Activated CD4-positive, alpha-beta T cell treated with anti-CD3 and anti-CD28 coated beads for 36 hours (primary cell): Measurements from ENCODE around the gene GLYATL1B. TPM values are rescaled to one million over a fixed set of nuclear protein-coding genes. Genes with fewer than 3 reads are reported as not detected.
"Not testable (repeated sequence)": the region's sequence is repeated elsewhere in the genome, so short reads cannot be mapped to it uniquely, and the experiment has no call there.

ENCODE experiments used
- ATAC-seq: fragments of 200-7000 bp; cut with Tn5 transposase; one replicate; pipeline ENCODE4 v1.10.0; 2021; ENCODE audit warnings: mild to moderate bottlenecking, moderate library complexity
- CTCF ChIA-PET: fragments of 350-600 bp; sonication (Branson Sonifier 250); formaldehyde crosslinking; loops from one replicate; lab custom pipeline; 2021; ENCODE audit warnings: antibody characterized with exemption; lab: Charles Lee
- POLR2A ChIA-PET: fragments of 350-600 bp; sonication (Branson Sonifier 250); formaldehyde crosslinking; loops from one replicate; lab custom pipeline; 2021; ENCODE audit warnings: antibody characterized with exemption, inconsistent platforms; lab: Charles Lee
- DNase-seq: peaks from one replicate; pipeline ENCODE4 v3.0.0-alpha.2; 2020
- H3K27ac Mint-ChIP-seq: one replicate; pipeline ENCODE4 v1.8.0; 2021; ENCODE audit warnings: mixed read lengths
- H3K27me3 Mint-ChIP-seq: one replicate; pipeline ENCODE4 v1.8.0; 2021; ENCODE audit warnings: mixed read lengths
- H3K36me3 Mint-ChIP-seq: one replicate; pipeline ENCODE4 v1.8.0; 2021; ENCODE audit warnings: low read depth, mixed read lengths
- H3K4me1 Mint-ChIP-seq: one replicate; pipeline ENCODE4 v1.8.0; 2021; ENCODE audit warnings: mixed read lengths
- H3K4me3 Mint-ChIP-seq: one replicate; pipeline ENCODE4 v1.8.0; 2021; ENCODE audit warnings: mild to moderate bottlenecking, moderate library complexity, mixed read lengths
- H3K9me3 Mint-ChIP-seq: one replicate; pipeline ENCODE4 v1.8.0; 2021; ENCODE audit warnings: low read depth, mixed read lengths
- intact Hi-C, 2 experiments: fragments of 100-400 bp; cut with DNase I in 1 of 2; cut with micrococcal nuclease in 1 of 2; formaldehyde crosslinking; loops; one replicate each; pipeline versions ENCODE4 v1.14.2 to v1.15.1; 2022 to 2024; cut with DNase I, micrococcal nuclease
- total RNA-seq, 2 experiments: library from RNA; stranded (reverse); gene quantifications; one replicate each; pipeline ENCODE4 v1.2.3, GENCODE V29; 2021

The GLYATL1B gene, protein sequence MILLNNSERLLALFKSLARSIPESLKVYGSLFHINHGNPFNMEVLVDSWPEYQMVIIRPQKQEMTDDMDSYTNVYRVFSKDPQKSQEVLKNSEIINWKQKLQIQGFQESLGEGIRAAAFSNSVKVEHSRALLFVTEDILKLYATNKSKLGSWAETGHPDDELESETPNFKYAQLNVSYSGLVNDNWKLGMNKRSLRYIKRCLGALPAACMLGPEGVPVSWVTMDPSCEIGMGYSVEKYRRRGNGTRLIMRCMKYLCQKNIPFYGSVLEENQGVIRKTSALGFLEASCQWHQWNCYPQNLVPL
- not detected for total RNA-seq

DNA sequence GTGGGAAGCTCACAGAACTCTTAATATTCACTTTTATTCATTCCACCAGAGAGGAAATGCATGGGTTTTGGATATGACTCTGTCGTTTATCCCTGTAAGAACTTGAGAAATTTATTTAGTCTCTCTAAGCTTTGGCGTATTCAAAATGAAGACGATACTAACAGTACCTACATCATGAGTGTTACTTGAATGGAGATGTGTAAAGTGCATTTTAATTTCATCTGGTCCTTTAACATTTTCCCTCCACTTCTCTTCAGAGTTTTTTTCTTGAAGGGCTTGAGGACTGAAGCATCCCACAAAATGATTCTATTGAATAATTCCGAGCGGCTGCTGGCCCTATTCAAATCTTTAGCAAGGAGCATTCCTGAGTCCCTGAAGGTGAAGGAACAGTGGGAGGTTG is at the start of gene GLYATL1B:
Gene GLYATL1B (plus strand): TSS at position 301 of the 400 bp plus-strand sequence. CDS start 0 bp downstream, at position 301.
- intact Hi-C loops, POLR2A ChIA-PET, H3K27ac Mint-ChIP-seq, H3K9me3 Mint-ChIP-seq, H3K4me3 Mint-ChIP-seq, ATAC-seq, H3K4me1 Mint-ChIP-seq, H3K27me3 Mint-ChIP-seq, H3K36me3 Mint-ChIP-seq, DNase-seq: not testable (repeated sequence)
- CTCF ChIA-PET = interaction anchor here (0.7 kb wide), 1 partner anchor 180 kb away, joined by 3 read pairs; no protein-coding TSS in a partner anchor

DNA sequence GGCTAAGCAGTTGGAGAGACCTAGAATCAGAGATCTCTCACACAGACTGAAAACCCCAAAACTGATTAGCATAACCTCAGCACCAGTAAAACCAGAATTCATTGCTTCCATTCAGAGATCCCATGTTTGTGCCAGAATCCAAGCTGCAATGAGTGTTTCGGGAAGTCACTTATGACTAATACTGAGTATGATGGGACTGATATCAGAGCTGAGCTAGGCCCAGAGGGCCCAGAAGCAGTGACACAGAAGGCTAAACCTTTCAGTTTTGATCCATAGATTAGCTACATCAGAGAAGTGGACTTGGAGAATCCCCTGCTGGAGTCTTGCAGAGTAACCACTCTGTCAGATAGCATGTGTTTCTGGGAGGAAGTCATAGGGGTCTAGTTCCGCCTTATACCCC is 49.6 kb upstream of the GLYATL1B start:
- H3K36me3 Mint-ChIP-seq, DNase-seq, intact Hi-C loops, H3K9me3 Mint-ChIP-seq, H3K4me3 Mint-ChIP-seq, ATAC-seq, H3K4me1 Mint-ChIP-seq, H3K27ac Mint-ChIP-seq: not testable (repeated sequence)
- ChIA-PET POLR2A (interaction anchor here (0.6 kb wide), 1 partner anchor 122 kb away, joined by 4 read pairs; no protein-coding TSS in a partner anchor), CTCF (interaction anchor here (1.2 kb wide), 1 partner anchor 22 kb away, joined by 3 read pairs; no protein-coding TSS in a partner anchor)
- H3K27me3 Mint-ChIP-seq = peaks cover 34% of the 10 kb centered on the region

DNA sequence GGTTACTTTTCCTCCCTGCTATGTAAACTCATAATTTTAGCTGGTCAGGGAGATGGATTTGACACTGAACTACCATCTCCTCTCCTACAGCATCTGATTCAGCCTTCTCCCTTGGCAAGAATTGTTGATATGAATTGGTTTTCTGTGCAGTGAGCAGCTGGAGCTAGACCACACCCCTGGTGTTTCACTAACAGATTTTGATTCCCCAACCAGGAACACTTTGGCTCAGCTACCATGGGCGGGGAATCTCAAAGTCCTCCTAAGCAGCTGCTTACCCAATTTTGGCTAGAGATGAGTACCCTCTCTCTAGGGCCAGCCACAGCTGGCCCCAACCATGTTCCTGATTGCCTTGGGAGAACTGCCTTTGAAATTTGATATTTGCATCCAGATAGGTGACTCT is 48.7 kb upstream of the GLYATL1B start:
- peaks cover 30% of the 10 kb centered on the region for H3K27me3 Mint-ChIP-seq
- intact Hi-C loops, H3K4me1 Mint-ChIP-seq, H3K36me3 Mint-ChIP-seq, POLR2A ChIA-PET, DNase-seq, H3K27ac Mint-ChIP-seq, H3K4me3 Mint-ChIP-seq, H3K9me3 Mint-ChIP-seq, ATAC-seq: not testable (repeated sequence)
- CTCF ChIA-PET = interaction anchor here (1.1 kb wide), 1 partner anchor 98 kb away, joined by 4 read pairs; no protein-coding TSS in a partner anchor

DNA sequence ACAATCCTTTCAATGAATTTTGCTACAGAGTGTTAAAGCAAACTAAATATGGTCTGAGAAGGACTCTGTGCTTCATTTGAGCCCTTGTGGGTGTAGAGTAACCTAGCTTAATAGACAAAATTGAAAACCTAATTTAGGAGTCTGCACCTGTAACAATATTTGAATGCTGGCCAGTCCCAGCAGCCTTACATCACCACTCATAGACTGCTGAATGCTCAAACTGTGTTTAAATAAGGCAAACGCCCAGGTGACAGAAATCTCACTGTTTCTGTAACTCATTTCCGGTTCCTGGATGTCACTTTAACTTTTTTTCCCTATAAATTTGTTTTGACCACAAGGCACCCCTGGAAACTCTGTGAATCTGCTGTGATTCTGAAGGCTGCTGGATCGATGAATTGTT is 45.5 kb upstream of the GLYATL1B start:
- CTCF ChIA-PET = no interaction called here
- Mint-ChIP-seq H3K27me3 (peaks cover 12% of the 10 kb centered on the region), H3K9me3 (no peaks in the 10 kb centered on the region), H3K4me1 (no peaks in the 10 kb centered on the region), H3K36me3 (no peaks in the 10 kb centered on the region), H3K4me3 (no peak overlapping the region), H3K27ac (no peak overlapping the region)
- intact Hi-C loops = no loop called here
- no peak for DNase-seq
- no peak for ATAC-seq
- POLR2A ChIA-PET = no interaction called here

DNA sequence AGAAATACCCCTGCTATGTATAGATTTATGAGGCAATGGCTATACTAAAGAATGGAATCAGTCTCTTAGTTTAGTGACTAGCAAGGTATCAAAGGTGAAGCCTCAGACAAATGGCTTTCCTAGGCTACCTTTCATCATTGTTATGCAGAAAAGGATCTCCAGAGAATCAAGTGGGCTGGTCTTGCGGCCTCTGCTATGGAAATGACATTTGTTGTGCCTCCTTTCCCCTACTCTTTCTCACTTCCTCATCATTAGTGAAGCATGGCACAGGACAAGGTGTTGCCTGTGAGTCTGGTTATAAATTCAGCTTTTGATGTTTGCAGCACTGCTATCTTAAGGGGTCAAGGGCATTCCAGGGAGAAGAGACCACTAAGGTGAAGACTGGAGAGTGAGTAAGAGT is 34.7 kb upstream of the GLYATL1B start:
- DNase-seq, H3K36me3 Mint-ChIP-seq, H3K9me3 Mint-ChIP-seq, H3K4me1 Mint-ChIP-seq, H3K4me3 Mint-ChIP-seq, POLR2A ChIA-PET, H3K27ac Mint-ChIP-seq, H3K27me3 Mint-ChIP-seq, ATAC-seq: not testable (repeated sequence)
- CTCF ChIA-PET = interaction anchor here (1.3 to 4.7 kb wide), 2 partner anchors 84 to 89 kb away, joined by 3 to 38 read pairs; no protein-coding TSS in a partner anchor
- intact Hi-C loops = loop anchor here in 1 of 2 experiments (10.0 kb wide), 1 partner anchor 397 kb away; no protein-coding TSS in a partner anchor

DNA sequence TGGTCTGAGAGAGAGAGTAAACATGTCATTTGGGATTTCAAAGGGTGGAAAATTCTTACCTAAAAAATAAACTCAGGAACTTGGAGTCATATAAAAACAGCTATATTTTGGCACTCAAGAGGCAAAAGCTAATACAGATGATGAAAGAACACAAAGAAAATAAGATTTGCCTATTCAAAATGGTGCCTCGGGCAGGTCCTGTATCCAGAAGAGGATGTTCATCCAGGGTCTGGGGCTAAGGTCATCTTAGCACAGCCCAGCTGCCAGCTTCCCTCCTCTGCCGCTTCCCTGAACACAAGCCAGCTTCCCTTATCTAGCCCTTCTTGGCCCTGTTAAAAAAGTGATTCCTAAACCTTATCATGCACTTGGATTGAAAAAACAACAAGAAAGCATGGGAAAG is 33.8 kb upstream of the GLYATL1B start:
- DNase-seq, POLR2A ChIA-PET, H3K9me3 Mint-ChIP-seq, H3K27me3 Mint-ChIP-seq, H3K36me3 Mint-ChIP-seq, H3K4me3 Mint-ChIP-seq, ATAC-seq, H3K4me1 Mint-ChIP-seq, H3K27ac Mint-ChIP-seq: not testable (repeated sequence)
- CTCF ChIA-PET = interaction anchor here (0.7 to 4.7 kb wide), 6 partner anchors 83 to 1694 kb away, joined by 3 to 48 read pairs (median 4); no protein-coding TSS in a partner anchor
- intact Hi-C loops = loop anchor here in 1 of 2 experiments (10.0 kb wide), 1 partner anchor 398 kb away; no protein-coding TSS in a partner anchor

DNA sequence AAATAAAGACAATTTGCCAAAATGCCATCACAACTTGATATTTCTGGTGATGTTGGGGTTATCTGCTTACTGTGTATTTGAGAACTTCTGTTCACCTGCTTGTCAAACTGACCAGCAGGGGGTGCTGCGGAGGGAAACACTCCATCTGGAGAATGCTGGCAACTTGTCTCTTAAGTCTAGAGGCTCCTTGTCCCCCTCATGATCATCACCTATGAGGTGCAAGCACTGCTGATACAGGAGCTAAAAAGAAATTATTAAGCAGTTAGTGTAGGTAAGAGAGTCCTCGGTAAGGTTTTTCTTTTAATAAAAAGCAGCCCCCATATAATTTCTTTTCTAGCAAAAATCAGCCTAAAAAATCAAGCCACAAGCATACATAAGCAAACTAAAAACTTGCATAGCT is 32.7 kb upstream of the GLYATL1B start:
- no peak overlapping the region for H3K4me3 Mint-ChIP-seq
- no peak overlapping the region for H3K27ac Mint-ChIP-seq
- peaks cover 9% of the 10 kb centered on the region for H3K27me3 Mint-ChIP-seq
- ATAC-seq (peak; percentile 75), DNase-seq (peak; percentile 89)
- H3K36me3 Mint-ChIP-seq = no peaks in the 10 kb centered on the region
- ChIA-PET POLR2A (no interaction called here), CTCF (interaction anchor here (0.7 to 4.7 kb wide), 12 partner anchors 13 to 491 kb away, joined by 3 to 48 read pairs (median 3); no protein-coding TSS in a partner anchor)
- H3K4me1 Mint-ChIP-seq = peaks cover 6% of the 10 kb centered on the region
- intact Hi-C loops = loop anchor here (1.0 to 10.0 kb wide), 3 partner anchors 83 to 399 kb away; no protein-coding TSS in a partner anchor
- no peaks in the 10 kb centered on the region for H3K9me3 Mint-ChIP-seq

DNA sequence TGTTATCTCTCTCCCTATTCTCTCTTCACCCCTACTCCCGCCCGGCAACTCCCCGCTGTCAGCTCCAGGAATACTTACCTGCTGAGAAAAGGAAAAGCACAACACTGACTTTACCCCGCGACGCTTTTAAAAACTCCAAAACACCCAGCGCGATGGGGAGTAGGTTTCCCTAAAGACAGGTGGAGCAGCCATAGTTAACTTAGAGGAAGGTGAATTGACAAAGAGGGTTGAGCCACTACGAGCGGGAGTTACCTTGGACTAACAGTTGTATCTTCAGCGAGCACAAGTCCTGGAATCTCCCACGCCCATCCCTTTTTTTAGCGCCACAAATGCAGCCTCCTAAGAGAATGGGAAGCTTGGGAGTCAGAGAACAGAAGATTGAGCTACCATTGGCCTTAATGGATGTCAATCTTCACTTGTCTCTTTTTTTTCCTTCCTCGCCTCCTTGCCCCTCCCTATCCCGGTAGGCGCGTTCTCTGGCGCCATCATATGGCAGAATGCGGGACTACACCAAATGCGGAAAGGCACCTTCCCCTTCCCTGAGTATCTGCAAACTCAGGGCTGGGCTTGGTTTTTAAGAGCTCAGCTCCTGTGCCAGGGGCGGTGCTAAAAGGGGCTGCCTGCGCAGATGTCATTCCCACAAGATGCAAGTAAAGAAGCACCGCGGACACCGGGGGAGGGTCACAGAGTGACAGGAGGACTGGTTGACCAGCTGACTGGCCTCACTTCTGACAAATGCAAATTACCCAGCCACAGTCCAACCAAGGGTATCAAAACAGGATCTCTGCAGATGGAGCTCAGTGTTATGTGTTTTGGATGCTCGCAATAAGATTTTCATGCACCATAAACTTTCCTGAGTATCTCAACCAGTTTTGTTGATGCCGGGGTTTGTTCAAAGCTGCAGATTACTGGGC is 27.7 kb upstream of the GLYATL1B start:
- intact Hi-C loops = loop anchor here (1.0 to 10.0 kb wide), 4 partner anchors 100 to 404 kb away; no protein-coding TSS in a partner anchor
- H3K9me3 Mint-ChIP-seq, H3K36me3 Mint-ChIP-seq, H3K4me1 Mint-ChIP-seq, H3K27ac Mint-ChIP-seq: not testable (repeated sequence)
- ATAC-seq (peak; percentile 97), DNase-seq (peak; percentile 92)
- POLR2A ChIA-PET = interaction anchor here (0.6 kb wide), 1 partner anchor 157 kb away, joined by 3 read pairs; no protein-coding TSS in a partner anchor
- Mint-ChIP-seq H3K4me3 (peak overlapping the region; percentile 72), H3K27me3 (peaks cover 30% of the 10 kb centered on the region)
- CTCF ChIA-PET = interaction anchor here (0.6 to 2.8 kb wide), 34 partner anchors 9 to 1627 kb away, joined by 3 to 16 read pairs (median 3); partner anchors contain the start of gene FAM111B

DNA sequence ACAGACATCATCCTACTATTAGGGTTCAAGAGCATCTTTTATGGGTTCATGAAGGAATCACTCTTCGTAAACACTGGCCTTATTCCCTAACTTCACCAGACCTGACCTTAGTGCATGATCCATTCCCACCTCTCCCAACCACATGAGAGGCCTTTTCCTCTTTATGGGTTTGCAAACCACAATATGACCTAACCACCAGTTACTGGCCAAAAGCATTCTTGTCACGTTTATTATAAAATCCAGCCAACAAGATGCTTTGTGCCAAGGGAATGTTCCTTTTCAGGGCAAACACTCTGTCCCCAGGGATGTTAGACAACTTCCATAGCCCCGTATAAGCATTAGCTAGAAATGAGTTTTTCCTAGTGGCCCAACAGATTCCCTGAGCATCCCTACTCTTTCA is 26.0 kb upstream of the GLYATL1B start:
- H3K9me3 Mint-ChIP-seq, ATAC-seq, H3K4me1 Mint-ChIP-seq, H3K4me3 Mint-ChIP-seq, POLR2A ChIA-PET, intact Hi-C loops, DNase-seq, H3K27ac Mint-ChIP-seq, H3K36me3 Mint-ChIP-seq: not testable (repeated sequence)
- CTCF ChIA-PET = interaction anchor here (0.6 to 1.2 kb wide), 3 partner anchors 76 to 387 kb away, joined by 3 to 4 read pairs (median 3); no protein-coding TSS in a partner anchor
- peaks cover 39% of the 10 kb centered on the region for H3K27me3 Mint-ChIP-seq

DNA sequence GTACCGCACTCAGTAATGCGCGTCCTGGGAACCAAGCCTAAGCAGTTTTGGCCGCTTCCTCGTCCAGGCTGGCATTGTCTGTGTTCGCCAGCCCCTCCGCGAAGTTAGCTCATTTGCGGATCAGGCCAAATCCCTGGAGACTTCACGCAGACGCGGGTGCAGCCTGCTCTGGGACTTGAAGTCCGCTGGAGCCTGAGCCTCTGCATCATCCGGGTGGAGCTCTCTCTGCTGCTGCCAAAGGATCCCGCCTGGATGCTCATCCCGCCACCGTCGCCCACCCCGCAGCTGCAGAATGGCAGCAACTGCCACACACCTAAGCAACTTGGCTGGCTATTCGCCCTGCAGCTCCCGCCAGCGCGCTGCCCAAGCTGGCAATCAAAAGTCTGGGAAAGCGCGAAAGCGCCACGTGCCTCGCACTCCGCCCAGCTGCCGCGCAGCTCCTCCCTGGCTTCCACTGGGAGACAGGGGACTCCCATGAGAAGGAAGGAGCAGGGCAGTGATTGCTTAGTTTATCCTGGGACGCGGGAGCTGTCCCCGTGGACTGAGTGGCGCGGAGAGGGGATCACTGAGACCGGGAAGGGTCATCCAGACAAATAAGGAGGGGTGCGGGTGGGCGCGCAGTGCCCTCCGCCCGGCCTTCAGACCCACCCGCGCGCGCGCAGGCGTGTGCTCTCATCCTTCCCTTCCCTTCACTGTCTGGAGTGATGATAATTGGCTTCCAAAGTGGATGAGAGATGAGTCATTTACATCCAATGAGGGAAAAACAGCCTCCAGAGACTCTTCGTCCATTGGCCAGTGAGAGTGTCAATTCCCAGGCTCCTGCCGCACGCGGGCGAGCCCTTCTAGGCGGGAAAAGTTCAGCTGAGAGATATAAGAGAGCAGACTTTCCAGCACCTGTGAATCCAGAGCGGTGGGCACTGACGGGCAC is 23.2 kb upstream of the GLYATL1B start:
- Mint-ChIP-seq H3K9me3 (no peaks in the 10 kb centered on the region), H3K4me3 (no peak overlapping the region), H3K27me3 (peaks cover 38% of the 10 kb centered on the region), H3K4me1 (peaks cover 4% of the 10 kb centered on the region), H3K36me3 (no peaks in the 10 kb centered on the region), H3K27ac (no peak overlapping the region)
- ChIA-PET POLR2A (no interaction called here), CTCF (interaction anchor here (0.9 to 1.1 kb wide), 2 partner anchors 73 to 96 kb away, joined by 3 read pairs; no protein-coding TSS in a partner anchor)
- DNase-seq = no peak
- intact Hi-C loops = no loop called here
- ATAC-seq = no peak
